ENCODE measurements around the gene TRPV3. TPM values are rescaled to one million over a fixed set of nuclear protein-coding genes. Genes with fewer than 3 reads are reported as not detected.

The TRPV3 gene
- total and polyA plus RNA-seq, 2 experiments from 2014 or later: 0.15 to 0.69 TPM

- peaks cover 11% of the 10 kb centered on the region for H3K27me3 Mint-ChIP-seq (ENCODE audit: insufficient read depth, low read depth, poor library complexity)
- H3K4me1 Mint-ChIP-seq: no peaks in the 10 kb centered on the region
- Histone ChIP-seq H3K36me3 (ENCODE audit: insufficient read depth) (no peaks in the 10 kb centered on the region), H4K20me1 (replicated peaks; ENCODE audit: insufficient read depth) (no peaks in the 10 kb centered on the region; the same call in 1 of the 2 replicates), H3K4me2 (no peak overlapping the region), H3K27ac (ENCODE audit: low read depth) (no peak overlapping the region), H3K4me3 (no peak overlapping the region), H3K27me3 (ENCODE audit: insufficient read depth) (no peaks in the 10 kb centered on the region), H3K4me1 (ENCODE audit: insufficient read depth) (no peaks in the 10 kb centered on the region), H3F3A (replicated peaks; ENCODE audit: low read depth) (no peaks in the 10 kb centered on the region), H3K79me2 (replicated peaks; ENCODE audit: insufficient read depth) (no peaks in the 10 kb centered on the region), H2AFZ (no peak overlapping the region), H3K9me2 (ENCODE audit: insufficient read depth) (no peaks in the 10 kb centered on the region)
- no peak overlapping the region for H3K4me3 Mint-ChIP-seq
- DNase-seq (ENCODE audit: low spot score) (no peak), ATAC-seq (no peak)
- H3K27ac Mint-ChIP-seq: no peak overlapping the region
- H3K36me3 Mint-ChIP-seq (ENCODE audit: low read depth): peaks cover 5% of the 10 kb centered on the region; the same call in 2 of the 3 replicates
- no peaks in the 10 kb centered on the region for H3K9me3 Mint-ChIP-seq
- TF ChIP-seq STAT1 (IDR thresholded peaks at IDR 0.05; ENCODE audit: unreplicated experiment): no peak
- TF ChIP-seq ZNF331 (CRISPR knock-in tag; IDR thresholded peaks at IDR 0.05; ENCODE audit: low read depth): no peak
- no peak for TF ChIP-seq JUNB (IDR thresholded peaks at IDR 0.05; ENCODE audit: unreplicated experiment)
- no peak for TF ChIP-seq EZH2phosphoT487 (IDR thresholded peaks at IDR 0.05; ENCODE audit: unreplicated experiment)
- TF ChIP-seq ETS1 (IDR thresholded peaks at IDR 0.05): no peak
- TF ChIP-seq CTCF (conservative IDR thresholded peaks at IDR 0.05; ENCODE audit: low read depth in 2 of 2): no peak
- no peak for TF ChIP-seq ZNF462 (CRISPR knock-in tag; IDR thresholded peaks at IDR 0.05)
- TF ChIP-seq CREB1 (CRISPR knock-in tag; IDR thresholded peaks at IDR 0.05; ENCODE audit: low read depth): no peak
- TF ChIP-seq POLR2AphosphoS5 (IDR thresholded peaks at IDR 0.05; ENCODE audit: low read depth): no peak
- TF ChIP-seq REST (IDR thresholded peaks at IDR 0.05; ENCODE audit: unreplicated experiment): no peak
- TF ChIP-seq ZNF114 (CRISPR knock-in tag; IDR thresholded peaks at IDR 0.05): no peak
- TF ChIP-seq NANOG (IDR thresholded peaks at IDR 0.05; ENCODE audit: borderline replicate concordance): no peak
- no peak for TF ChIP-seq EZH2 (IDR thresholded peaks at IDR 0.05; ENCODE audit: low read depth, unreplicated experiment)
Observed at GRCh38 chr17:3598078-3598477, 40.5 kb upstream of the TRPV3 start.
